Measurements from ENCODE around the gene LRRC36. TPM values are rescaled to one million over a fixed set of nuclear protein-coding genes. Genes with fewer than 3 reads are reported as not detected.
"Not testable (repeated sequence)": the region's sequence is repeated elsewhere in the genome, so short reads cannot be mapped to it uniquely, and the experiment has no call there.

LRRC36 gene
- total and polyA plus RNA-seq, 2 donors from 2014 or later, result 2.6 to 3.1 TPM

DNA sequence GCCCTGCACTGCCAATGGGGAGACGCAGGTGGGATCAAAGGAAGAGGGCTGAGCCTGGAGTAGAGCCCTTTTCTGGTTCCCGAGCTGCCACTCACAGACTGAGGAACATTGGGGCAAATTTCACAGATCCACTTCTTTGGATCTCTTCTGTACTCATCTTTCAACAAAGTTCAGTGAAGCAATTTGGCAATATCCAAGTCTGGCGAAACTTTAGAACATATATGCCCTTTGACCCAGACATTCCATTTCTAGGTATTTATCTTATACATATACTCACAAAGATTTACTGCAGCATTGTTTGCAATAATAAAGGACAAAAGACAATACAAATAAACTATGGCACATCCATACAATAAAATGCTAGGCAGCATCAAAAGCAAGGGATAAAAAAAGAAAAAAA is 84.7 kb downstream of the LRRC36 start:
- intact Hi-C loops (cut with DNase I), result no loop called here
- no peaks in the 10 kb centered on the region for H3K27me3 ChIP-seq (ENCODE audit: control insufficient read depth, insufficient read depth, low read length)
- DNase-seq, result no peak

DNA sequence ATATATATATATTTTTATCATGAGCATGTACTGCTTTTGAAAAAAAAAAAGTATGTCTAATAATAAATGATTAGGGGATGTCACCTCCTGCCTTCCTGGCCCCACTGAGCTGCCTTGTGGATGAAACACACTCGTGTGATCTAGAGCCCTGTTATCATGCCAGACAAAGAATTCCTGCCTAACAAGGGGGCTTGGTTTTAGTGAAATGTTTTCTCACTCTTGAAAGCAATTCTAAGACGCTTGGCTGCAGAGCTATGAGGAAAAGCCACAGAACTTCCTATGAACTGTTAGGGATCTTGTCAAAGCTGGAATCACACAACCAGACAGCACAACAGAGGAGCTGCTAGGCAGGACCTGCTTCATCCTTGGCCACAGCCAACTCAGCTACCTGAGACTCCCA is 85.7 kb downstream of the LRRC36 start:
- Histone ChIP-seq H3K36me3 (ENCODE audit: control insufficient read depth in 2 of 3, insufficient read depth in 3 of 3, low read length in 3 of 3) (no peaks in the 10 kb centered on the region), H3K27me3 (ENCODE audit: control insufficient read depth, insufficient read depth, low read length) (no peaks in the 10 kb centered on the region), H3K9me3 (ENCODE audit: control insufficient read depth in 2 of 3, insufficient read depth in 1 of 3, low read length in 3 of 3) (no peaks in the 10 kb centered on the region), H3K27ac (ENCODE audit: low read depth in 2 of 2, low read length in 2 of 2) (no peak overlapping the region), H3K9ac (ENCODE audit: low read length in 3 of 3) (no peak overlapping the region), H3K4me1 (ENCODE audit: control insufficient read depth in 2 of 3, insufficient read depth in 2 of 3, low read depth in 1 of 3, low read length in 3 of 3) (peaks cover 0 to 8% (median 6%) of the 10 kb centered on the region in 3 donors), H3K4me3 (ENCODE audit: low read length in 3 of 3) (no peak overlapping the region)
- intact Hi-C loops (cut with DNase I), result no loop called here
- FAIRE-seq (no peak), DNase-seq (no peak)
- TF ChIP-seq, protein P1, sequence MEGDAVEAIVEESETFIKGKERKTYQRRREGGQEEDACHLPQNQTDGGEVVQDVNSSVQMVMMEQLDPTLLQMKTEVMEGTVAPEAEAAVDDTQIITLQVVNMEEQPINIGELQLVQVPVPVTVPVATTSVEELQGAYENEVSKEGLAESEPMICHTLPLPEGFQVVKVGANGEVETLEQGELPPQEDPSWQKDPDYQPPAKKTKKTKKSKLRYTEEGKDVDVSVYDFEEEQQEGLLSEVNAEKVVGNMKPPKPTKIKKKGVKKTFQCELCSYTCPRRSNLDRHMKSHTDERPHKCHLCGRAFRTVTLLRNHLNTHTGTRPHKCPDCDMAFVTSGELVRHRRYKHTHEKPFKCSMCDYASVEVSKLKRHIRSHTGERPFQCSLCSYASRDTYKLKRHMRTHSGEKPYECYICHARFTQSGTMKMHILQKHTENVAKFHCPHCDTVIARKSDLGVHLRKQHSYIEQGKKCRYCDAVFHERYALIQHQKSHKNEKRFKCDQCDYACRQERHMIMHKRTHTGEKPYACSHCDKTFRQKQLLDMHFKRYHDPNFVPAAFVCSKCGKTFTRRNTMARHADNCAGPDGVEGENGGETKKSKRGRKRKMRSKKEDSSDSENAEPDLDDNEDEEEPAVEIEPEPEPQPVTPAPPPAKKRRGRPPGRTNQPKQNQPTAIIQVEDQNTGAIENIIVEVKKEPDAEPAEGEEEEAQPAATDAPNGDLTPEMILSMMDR (IDR thresholded peaks at IDR 0.05; ENCODE audit: borderline replicate concordance, extremely low read depth, insufficient read depth), result no peak

More for the DNA sequence above, 84.7 kb downstream of the LRRC36 start:
- Histone ChIP-seq H3K4me3 (ENCODE audit: low read length in 3 of 3) (no peak overlapping the region), H3K27ac (ENCODE audit: low read depth in 2 of 2, low read length in 2 of 2) (no peak overlapping the region), H3K36me3 (ENCODE audit: control insufficient read depth in 2 of 3, insufficient read depth in 3 of 3, low read length in 3 of 3) (no peaks in the 10 kb centered on the region), H3K4me1 (ENCODE audit: control insufficient read depth in 2 of 3, insufficient read depth in 2 of 3, low read depth in 1 of 3, low read length in 3 of 3) (peaks cover 0 to 8% (median 6%) of the 10 kb centered on the region in 3 donors), H3K9ac (ENCODE audit: low read length in 3 of 3) (no peak overlapping the region), H3K9me3 (ENCODE audit: control insufficient read depth in 2 of 3, insufficient read depth in 1 of 3, low read length in 3 of 3) (no peaks in the 10 kb centered on the region)
- TF ChIP-seq, protein P1 (IDR thresholded peaks at IDR 0.05; ENCODE audit: borderline replicate concordance, extremely low read depth, insufficient read depth), result no peak
- no peak for FAIRE-seq

GRCh38 chr16:67413978-67414911 is 87.6 kb downstream of the LRRC36 start:
- no peaks in the 10 kb centered on the region for H3K36me3 ChIP-seq (ENCODE audit: control insufficient read depth in 2 of 3, insufficient read depth in 3 of 3, low read length in 3 of 3)
- TF ChIP-seq, protein P1 (IDR thresholded peaks at IDR 0.05; ENCODE audit: borderline replicate concordance, extremely low read depth, insufficient read depth), result no peak
- no peaks in the 10 kb centered on the region for H3K27me3 ChIP-seq (ENCODE audit: control insufficient read depth, insufficient read depth, low read length)
- H3K4me3 ChIP-seq (ENCODE audit: low read length in 3 of 3), result peak overlapping the region in 2 of 3 donors; percentile 6 to 37
- H3K9me3 ChIP-seq (ENCODE audit: control insufficient read depth in 2 of 3, insufficient read depth in 1 of 3, low read length in 3 of 3), result no peaks in the 10 kb centered on the region
- DNase-seq (peak in 1 of 5 donors; percentile 24), FAIRE-seq (no peak)
- peaks cover 0 to 8% (median 6%) of the 10 kb centered on the region in 3 donors for H3K4me1 ChIP-seq (ENCODE audit: control insufficient read depth in 2 of 3, insufficient read depth in 2 of 3, low read depth in 1 of 3, low read length in 3 of 3)
- intact Hi-C loops (cut with DNase I), result no loop called here
- H3K9ac ChIP-seq (ENCODE audit: low read length in 3 of 3), result peak overlapping the region in 2 of 3 donors; percentile 42 to 46
- peak overlapping the region; percentile 63 to 90 for H3K27ac ChIP-seq (ENCODE audit: low read depth in 2 of 2, low read length in 2 of 2)

DNA sequence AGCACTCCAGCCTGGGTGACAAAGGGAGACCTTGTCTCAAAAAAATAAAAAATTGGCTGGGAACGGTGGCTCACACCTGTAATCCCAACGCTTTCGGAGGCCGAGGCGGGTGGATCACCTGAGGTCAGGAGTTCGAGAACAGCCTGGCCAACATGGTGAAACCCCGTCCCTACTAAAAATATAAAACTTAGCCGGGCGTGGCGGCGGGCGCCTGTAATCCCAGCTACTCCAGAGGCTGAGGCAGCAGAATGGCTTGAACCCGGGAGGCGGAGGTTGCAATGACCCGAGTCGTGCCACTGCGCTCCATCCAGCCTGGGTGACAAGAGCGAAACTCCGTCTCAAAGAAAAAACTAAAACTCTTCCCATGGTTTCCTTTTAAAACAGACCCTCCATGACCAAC is 88.8 kb downstream of the LRRC36 start:
- Histone ChIP-seq H3K4me3 (ENCODE audit: low read length in 3 of 3) (peak overlapping the region; percentile 68 to 80 (median 78)), H3K27ac (ENCODE audit: low read depth in 2 of 2, low read length in 2 of 2) (peak overlapping the region; percentile 91 to 92), H3K9ac (ENCODE audit: low read length in 3 of 3) (peak overlapping the region; percentile 11 to 84 (median 47))
- H3K9me3 ChIP-seq (ENCODE audit: control insufficient read depth in 2 of 3, insufficient read depth in 1 of 3, low read length in 3 of 3); FAIRE-seq; H3K4me1 ChIP-seq (ENCODE audit: control insufficient read depth in 2 of 3, insufficient read depth in 2 of 3, low read depth in 1 of 3, low read length in 3 of 3); H3K36me3 ChIP-seq (ENCODE audit: control insufficient read depth in 2 of 3, insufficient read depth in 3 of 3, low read length in 3 of 3); H3K27me3 ChIP-seq (ENCODE audit: control insufficient read depth, insufficient read depth, low read length); intact Hi-C loops (cut with DNase I): not testable (repeated sequence)
- DNase-seq, result peak in 2 of 5 donors; percentile 40 to 73

Data from kidney (tissue), 14 donors.